Natural killer cell (primary cell): ENCODE measurements around the gene EHF. TPM values are rescaled to one million over a fixed set of nuclear protein-coding genes. Genes with fewer than 3 reads are reported as not detected.

ENCODE experiments used
- ATAC-seq, 3 donors: fragments of 150-1000 bp in 2 of 3; fragments of 200-7000 bp in 1 of 3; cut with Tn5 transposase; 1 replicate in 1 of 3; 2 replicates in 2 of 3; pipeline ENCODE4 v1.10.0; 2021; ENCODE audit warnings: mild to moderate bottlenecking in 2 of 3, moderate library complexity in 2 of 3
- DNase-seq, 2 donors: peaks; one replicate each; pipeline versions ENCODE4 v3.0.0 to v3.0.0-alpha.2; 2013 to 2021; ENCODE audit warnings: mixed read lengths in 1 of 2
- H3K27ac ChIP-seq: one replicate; pipeline ENCODE4 v1.5.1; 2013; ENCODE audit warnings: mild to moderate bottlenecking, low read length
- H3K27me3 ChIP-seq: one replicate; pipeline ENCODE4 v1.6.1; 2013; ENCODE audit warnings: low read length; ENCODE audit not compliant: control insufficient read depth, insufficient read depth
- H3K36me3 ChIP-seq: one replicate; pipeline ENCODE4 v1.6.1; 2013; ENCODE audit warnings: low read length; ENCODE audit not compliant: control insufficient read depth, insufficient read depth
- H3K4me1 ChIP-seq: one replicate; pipeline ENCODE4 v1.6.1; 2013; ENCODE audit warnings: low read length; ENCODE audit not compliant: control insufficient read depth, insufficient read depth
- H3K4me3 ChIP-seq: one replicate; pipeline ENCODE4 v1.5.1; 2013; ENCODE audit warnings: low read length
- H3K9me3 ChIP-seq: one replicate; pipeline ENCODE4 v1.6.1; 2013; ENCODE audit warnings: low read length; ENCODE audit not compliant: control insufficient read depth, insufficient read depth
- H3K27ac Mint-ChIP-seq, 2 donors: one replicate each; pipeline ENCODE4 v1.8.0; 2022; ENCODE audit warnings: mild to moderate bottlenecking in 2 of 2, mixed read lengths in 2 of 2, moderate library complexity in 1 of 2
- H3K27me3 Mint-ChIP-seq, 2 donors: one replicate each; pipeline ENCODE4 v1.8.0; 2022; ENCODE audit warnings: low read depth in 2 of 2, mixed read lengths in 2 of 2
- H3K36me3 Mint-ChIP-seq: one replicate; pipeline ENCODE4 v1.8.0; 2022; ENCODE audit warnings: mixed read lengths
- H3K4me1 Mint-ChIP-seq, 2 donors: one replicate each; pipeline ENCODE4 v1.8.0; 2022; ENCODE audit warnings: mixed read lengths in 2 of 2
- H3K4me3 Mint-ChIP-seq: one replicate; pipeline ENCODE4 v1.8.0; 2022; ENCODE audit warnings: mild to moderate bottlenecking, moderate library complexity, mixed read lengths
- H3K9me3 Mint-ChIP-seq, 2 donors: one replicate each; pipeline ENCODE4 v1.8.0; 2022; ENCODE audit warnings: mixed read lengths in 2 of 2
- CTCF ChIP-seq: fragments of 200-600 bp; IDR thresholded peaks from one replicate; pipeline ENCODE4 v1.8.0; 2022; ENCODE audit warnings: antibody characterized with exemption
- WGBS: methylation state at CpG from one replicate; pipeline ENCODE4 v1.1.7; 2013; ENCODE audit warnings: missing lambda C conversion rate; ENCODE audit not compliant: insufficient coverage; 5-methylcytosine and 5-hydroxymethylcytosine counted together
- intact Hi-C: fragments of 100-400 bp; cut with micrococcal nuclease; formaldehyde crosslinking; loops from one replicate; pipeline ENCODE4 v1.14.2; 2022
- total RNA-seq, 4 donors: library from RNA; stranded (reverse); fragments of 120-200 nt in 1 of 4; gene quantifications; one replicate each; pipeline versions ENCODE4 v1.2.3 to v1.2.4, GENCODE V29; 2013 to 2022

The EHF gene
- total RNA-seq, 3 donors from 2014 or later (not counting 1 experiment from before 2014, with no cell fraction given), result not detected

GRCh38 chr11:34638897-34639296 is 18.0 kb downstream of the EHF start:
- H3K27me3 ChIP-seq, result no peaks in the 10 kb centered on the region
- no peak for TF ChIP-seq CTCF
- 78% methylated on average over 3 of the region's 3 CpGs for WGBS
- Mint-ChIP-seq H3K4me1 (peaks cover 6 to 7% of the 10 kb centered on the region in 2 donors), H3K27me3 (peaks cover 31 to 47% of the 10 kb centered on the region in 2 donors), H3K27ac (no peak overlapping the region), H3K4me3 (no peak overlapping the region), H3K36me3 (no peaks in the 10 kb centered on the region), H3K9me3 (no peaks in the 10 kb centered on the region)
- no peaks in the 10 kb centered on the region for H3K9me3 ChIP-seq
- peaks cover 5% of the 10 kb centered on the region for H3K4me1 ChIP-seq
- H3K4me3 ChIP-seq, result no peak overlapping the region
- no peak overlapping the region for H3K27ac ChIP-seq
- intact Hi-C loops, result no loop called here
- H3K36me3 ChIP-seq, result no peaks in the 10 kb centered on the region
- ATAC-seq (no peak), DNase-seq (no peak)

GRCh38 chr11:34639545-34639944 is 18.7 kb downstream of the EHF start:
- no peaks in the 10 kb centered on the region for H3K36me3 ChIP-seq
- no peak for ATAC-seq
- no peak overlapping the region for H3K27ac ChIP-seq
- Mint-ChIP-seq H3K4me3 (no peak overlapping the region), H3K27ac (no peak overlapping the region), H3K27me3 (peaks cover 37 to 54% of the 10 kb centered on the region in 2 donors), H3K36me3 (no peaks in the 10 kb centered on the region), H3K9me3 (no peaks in the 10 kb centered on the region), H3K4me1 (peaks cover 0 to under 1% of the 10 kb centered on the region in 2 donors)
- H3K4me3 ChIP-seq, result no peak overlapping the region
- no peaks in the 10 kb centered on the region for H3K27me3 ChIP-seq
- no peak for TF ChIP-seq CTCF
- intact Hi-C loops, result no loop called here
- H3K4me1 ChIP-seq, result no peaks in the 10 kb centered on the region
- H3K9me3 ChIP-seq, result no peaks in the 10 kb centered on the region
- DNase-seq, result no peak
- 93% methylated on average over 4 of the region's 4 CpGs for WGBS

GRCh38 chr11:34640050-34640923 is 19.4 kb downstream of the EHF start:
- no peak for ATAC-seq
- intact Hi-C loops, result no loop called here
- Mint-ChIP-seq H3K9me3 (no peaks in the 10 kb centered on the region), H3K27me3 (peaks cover 42 to 61% of the 10 kb centered on the region in 2 donors), H3K4me3 (no peak overlapping the region), H3K36me3 (no peaks in the 10 kb centered on the region), H3K4me1 (no peaks in the 10 kb centered on the region), H3K27ac (no peak overlapping the region)
- Histone ChIP-seq H3K36me3 (no peaks in the 10 kb centered on the region), H3K4me3 (no peak overlapping the region), H3K9me3 (no peaks in the 10 kb centered on the region), H3K4me1 (no peaks in the 10 kb centered on the region), H3K27me3 (no peaks in the 10 kb centered on the region), H3K27ac (no peak overlapping the region)
- DNase-seq, result no peak
- no peak for TF ChIP-seq CTCF
- WGBS, result 93% methylated on average over 7 of the region's 8 CpGs
